Lower leg skin (tissue), 4 donors: ENCODE measurements around the gene ZCCHC24. TPM values are rescaled to one million over a fixed set of nuclear protein-coding genes. Genes with fewer than 3 reads are reported as not detected.

Source experiments
- DNase-seq, 2 donors: peaks; one replicate each; pipeline ENCODE4 v3.0.0-alpha.2; 2019; ENCODE audit warnings: low spot score in 2 of 2
- H3K4me3 ChIP-seq: fragments of 200-600 bp; sonication (generic); 2 replicates; pipeline ENCODE4 v1.5.1; 2017; ENCODE audit warnings: mild to moderate bottlenecking, low read depth; ENCODE audit not compliant: poor library complexity, severe bottlenecking
- POLR2A ChIP-seq, 2 donors: fragments of 450-650 bp; IDR thresholded peaks; one replicate each; pipeline ENCODE4 v1.6.1; 2016 to 2017; ENCODE audit warnings: antibody characterized with exemption in 2 of 2, mild to moderate bottlenecking in 1 of 2, moderate library complexity in 1 of 2
- WGBS, 2 donors: methylation state at CpG; one replicate each; pipeline ENCODE4 v1.1.5; 2018; 5-methylcytosine and 5-hydroxymethylcytosine counted together
- intact Hi-C: fragments of 100-400 bp; cut with DNase I; formaldehyde crosslinking; loops from one replicate; pipeline ENCODE4 v1.15.0; 2023; ENCODE audit warnings: low total_unique reads
- total RNA-seq, 4 donors: library from RNA; depleted of rRNA; stranded (reverse); fragments of >200 nt; gene quantifications; one replicate each; pipeline ENCODE4 v1.1.0, GENCODE V29; 2016
- TF ChIP-seq, protein P1 (sequence below), 3 donors: fragments of 450-650 bp; IDR thresholded peaks; one replicate each; pipeline ENCODE4 v1.5.1; 2016; ENCODE audit warnings: antibody characterized with exemption in 3 of 3, mild to moderate bottlenecking in 3 of 3, moderate library complexity in 2 of 3

Gene ZCCHC24
- total RNA-seq, 4 donors from 2014 or later = 9.9 to 16.8 (median 13.1) TPM

DNA sequence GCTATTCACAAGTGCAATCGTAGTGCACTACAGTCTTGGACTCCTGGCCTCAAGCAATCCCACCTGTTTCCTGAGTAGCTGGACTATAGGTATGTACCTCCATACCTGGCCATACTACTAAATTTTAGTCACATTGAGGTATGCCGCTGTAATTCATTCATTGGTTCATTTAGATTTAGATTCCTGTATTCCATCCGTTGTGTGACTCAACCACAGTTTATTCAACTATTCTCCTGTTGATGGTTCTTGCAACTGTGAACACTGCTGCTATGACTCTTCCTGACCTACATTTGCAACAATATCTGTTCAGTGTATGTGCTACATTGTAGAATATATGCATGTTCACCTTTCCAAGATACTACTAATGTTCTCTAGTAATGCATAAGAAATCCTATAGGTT is 8.0 kb upstream of the ZCCHC24 start:
- WGBS, 2 donors = 80 to 81% methylated on average over 3 of the region's 3 CpGs
- H3K4me3 ChIP-seq = no peak overlapping the region
- no peak for TF ChIP-seq POLR2A (IDR thresholded peaks at IDR 0.05)
- TF ChIP-seq, protein P1, sequence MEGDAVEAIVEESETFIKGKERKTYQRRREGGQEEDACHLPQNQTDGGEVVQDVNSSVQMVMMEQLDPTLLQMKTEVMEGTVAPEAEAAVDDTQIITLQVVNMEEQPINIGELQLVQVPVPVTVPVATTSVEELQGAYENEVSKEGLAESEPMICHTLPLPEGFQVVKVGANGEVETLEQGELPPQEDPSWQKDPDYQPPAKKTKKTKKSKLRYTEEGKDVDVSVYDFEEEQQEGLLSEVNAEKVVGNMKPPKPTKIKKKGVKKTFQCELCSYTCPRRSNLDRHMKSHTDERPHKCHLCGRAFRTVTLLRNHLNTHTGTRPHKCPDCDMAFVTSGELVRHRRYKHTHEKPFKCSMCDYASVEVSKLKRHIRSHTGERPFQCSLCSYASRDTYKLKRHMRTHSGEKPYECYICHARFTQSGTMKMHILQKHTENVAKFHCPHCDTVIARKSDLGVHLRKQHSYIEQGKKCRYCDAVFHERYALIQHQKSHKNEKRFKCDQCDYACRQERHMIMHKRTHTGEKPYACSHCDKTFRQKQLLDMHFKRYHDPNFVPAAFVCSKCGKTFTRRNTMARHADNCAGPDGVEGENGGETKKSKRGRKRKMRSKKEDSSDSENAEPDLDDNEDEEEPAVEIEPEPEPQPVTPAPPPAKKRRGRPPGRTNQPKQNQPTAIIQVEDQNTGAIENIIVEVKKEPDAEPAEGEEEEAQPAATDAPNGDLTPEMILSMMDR (IDR thresholded peaks at IDR 0.05) = no peak
- intact Hi-C loops = no loop called here
- no peak for DNase-seq

DNA sequence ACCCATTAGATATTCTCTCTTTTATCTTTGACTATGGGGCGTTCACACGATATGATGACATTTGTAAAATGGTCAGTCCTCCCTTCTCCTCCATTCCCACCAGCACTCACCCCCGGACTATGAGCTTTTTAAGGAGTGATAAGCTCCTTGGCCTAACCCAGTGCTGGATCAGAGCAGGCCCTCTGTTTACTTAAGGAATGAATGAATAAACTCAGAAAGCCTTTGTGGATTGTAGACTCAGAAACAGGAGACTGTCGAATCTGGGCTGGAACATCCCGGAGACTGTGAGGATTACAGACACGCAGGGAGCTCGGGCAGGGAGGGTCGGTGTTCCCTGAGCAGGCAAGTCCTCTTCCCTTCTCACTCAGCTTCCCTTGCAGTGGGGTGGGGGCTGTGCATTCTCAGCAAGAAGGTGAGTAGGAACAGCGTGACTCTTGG is 6.8 kb upstream of the ZCCHC24 start:
- WGBS, 2 donors = 78 to 89% methylated on average over 9 of the region's 9 CpGs
- intact Hi-C loops = no loop called here
- no peak overlapping the region for H3K4me3 ChIP-seq
- DNase-seq = peak in 1 of 2 donors; percentile 75
- TF ChIP-seq, protein P1 (IDR thresholded peaks at IDR 0.05) = no peak
- TF ChIP-seq POLR2A (IDR thresholded peaks at IDR 0.05) = no peak

DNA sequence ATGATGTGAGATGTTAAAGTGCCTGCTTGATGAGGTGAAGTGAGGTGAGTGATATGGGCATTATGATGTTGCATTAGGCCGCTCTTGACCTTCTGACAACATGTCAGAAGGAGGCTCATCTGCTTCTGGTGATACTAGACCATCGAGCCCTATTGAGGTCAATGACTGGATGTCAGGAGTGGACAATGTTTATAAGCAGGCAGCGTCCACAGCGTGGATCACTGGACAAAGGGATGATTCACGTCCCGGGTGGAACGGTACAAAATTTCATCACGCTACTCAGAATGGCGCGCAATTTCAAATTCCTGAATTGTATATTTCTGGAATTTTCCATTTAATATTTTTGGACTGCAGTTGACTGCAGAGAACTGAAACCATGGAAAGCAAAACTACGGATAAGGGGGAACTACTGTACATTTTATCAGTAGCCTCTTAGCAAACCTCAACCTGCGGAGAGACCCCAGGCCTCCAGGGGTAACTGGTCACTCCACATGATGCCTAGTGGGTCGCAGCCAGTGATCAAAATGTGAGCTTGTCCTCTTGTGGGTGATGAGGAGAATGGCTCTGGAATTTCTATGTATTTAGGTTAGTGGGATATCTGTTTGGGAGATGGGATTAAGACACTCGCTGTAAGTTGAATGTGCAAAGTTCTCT is 5.7 kb upstream of the ZCCHC24 start:
- TF ChIP-seq, protein P1 (IDR thresholded peaks at IDR 0.05) = no peak
- TF ChIP-seq POLR2A (IDR thresholded peaks at IDR 0.05) = no peak
- H3K4me3 ChIP-seq = no peak overlapping the region
- DNase-seq = peak in 1 of 2 donors; percentile 59
- WGBS, 2 donors = 95 to 96% methylated on average over 14 of the region's 14 CpGs
- intact Hi-C loops = no loop called here

DNA sequence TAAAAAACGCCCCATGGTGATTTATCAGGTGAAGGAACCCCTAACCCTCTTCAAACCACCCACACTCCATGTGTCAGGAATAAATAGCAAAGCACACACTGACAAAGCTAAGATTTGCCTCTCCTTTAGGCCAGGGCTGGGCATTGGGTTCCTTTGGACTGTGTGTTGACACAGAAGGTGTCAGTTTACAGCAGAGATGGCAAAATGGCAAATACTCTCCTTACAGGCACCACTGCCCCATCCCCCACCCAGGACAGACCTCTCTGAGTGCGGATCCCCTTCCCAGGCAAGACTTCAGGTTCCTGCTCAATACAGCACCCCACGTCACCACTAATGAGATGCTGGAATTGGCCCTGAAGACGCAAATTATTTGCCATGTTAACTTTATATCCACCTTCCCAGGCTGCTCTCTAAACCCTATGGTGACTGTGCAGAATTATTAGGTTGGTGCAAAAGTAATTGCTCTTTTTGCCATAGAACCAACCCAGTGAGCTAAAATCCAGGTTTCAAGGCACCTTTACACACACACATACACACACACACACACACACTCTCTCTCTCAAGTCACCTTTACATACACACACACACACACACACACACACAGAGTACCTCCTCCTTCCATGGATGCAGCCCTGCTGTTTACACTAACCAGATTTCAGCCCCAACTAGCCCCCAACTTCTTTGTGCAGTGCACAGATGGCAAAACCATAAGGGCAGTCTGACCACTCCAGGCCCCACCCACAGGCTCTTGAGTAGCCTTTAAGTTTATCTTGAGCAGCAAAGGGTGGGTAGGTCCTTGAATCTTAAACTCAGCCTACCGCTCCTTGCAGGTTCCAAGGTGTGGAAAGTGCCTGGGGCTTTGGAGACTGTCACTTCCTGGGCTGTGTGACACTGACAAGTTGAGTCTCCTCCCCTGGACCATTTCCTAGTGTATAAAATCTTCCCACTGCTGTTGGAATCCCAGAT is 4.0 kb upstream of the ZCCHC24 start:
- intact Hi-C loops = no loop called here
- peak in 1 of 2 donors; percentile 76 for DNase-seq
- no peak for TF ChIP-seq POLR2A (IDR thresholded peaks at IDR 0.05)
- TF ChIP-seq, protein P1 (IDR thresholded peaks at IDR 0.05) = no peak
- no peak overlapping the region for H3K4me3 ChIP-seq
- WGBS, 2 donors = 67 to 82% methylated on average over 5 of the region's 5 CpGs

DNA sequence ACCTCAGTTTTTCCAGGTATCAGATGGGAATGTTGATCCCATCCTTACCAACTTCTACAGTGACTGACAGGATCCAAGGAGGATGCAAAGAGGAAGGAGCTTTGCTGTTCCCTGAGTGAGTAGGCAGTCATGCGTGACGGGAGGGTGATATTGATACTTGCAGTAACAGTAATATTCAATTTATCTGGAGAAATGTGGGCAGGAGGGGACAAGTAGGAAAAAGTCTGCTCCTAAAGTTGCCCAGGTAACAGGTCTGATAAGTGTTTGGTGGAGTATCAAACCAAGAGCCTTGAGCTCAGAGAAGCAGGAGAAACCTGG is 3.3 kb upstream of the ZCCHC24 start:
- TF ChIP-seq, protein P1 (IDR thresholded peaks at IDR 0.05) = no peak
- no peak for TF ChIP-seq POLR2A (IDR thresholded peaks at IDR 0.05)
- no peak overlapping the region for H3K4me3 ChIP-seq
- intact Hi-C loops = no loop called here
- WGBS, 2 donors = 92 to 94% methylated on average over 2 of the region's 2 CpGs
- DNase-seq = no peak
